ENCODE measurements around the gene SOX9.

GRCh38 chr17:72079700-72080099, 41.1 kb upstream of the SOX9 start:
- TF ChIP-seq, protein P1, sequence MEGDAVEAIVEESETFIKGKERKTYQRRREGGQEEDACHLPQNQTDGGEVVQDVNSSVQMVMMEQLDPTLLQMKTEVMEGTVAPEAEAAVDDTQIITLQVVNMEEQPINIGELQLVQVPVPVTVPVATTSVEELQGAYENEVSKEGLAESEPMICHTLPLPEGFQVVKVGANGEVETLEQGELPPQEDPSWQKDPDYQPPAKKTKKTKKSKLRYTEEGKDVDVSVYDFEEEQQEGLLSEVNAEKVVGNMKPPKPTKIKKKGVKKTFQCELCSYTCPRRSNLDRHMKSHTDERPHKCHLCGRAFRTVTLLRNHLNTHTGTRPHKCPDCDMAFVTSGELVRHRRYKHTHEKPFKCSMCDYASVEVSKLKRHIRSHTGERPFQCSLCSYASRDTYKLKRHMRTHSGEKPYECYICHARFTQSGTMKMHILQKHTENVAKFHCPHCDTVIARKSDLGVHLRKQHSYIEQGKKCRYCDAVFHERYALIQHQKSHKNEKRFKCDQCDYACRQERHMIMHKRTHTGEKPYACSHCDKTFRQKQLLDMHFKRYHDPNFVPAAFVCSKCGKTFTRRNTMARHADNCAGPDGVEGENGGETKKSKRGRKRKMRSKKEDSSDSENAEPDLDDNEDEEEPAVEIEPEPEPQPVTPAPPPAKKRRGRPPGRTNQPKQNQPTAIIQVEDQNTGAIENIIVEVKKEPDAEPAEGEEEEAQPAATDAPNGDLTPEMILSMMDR (IDR thresholded peaks at IDR 0.05) = no peak
- no peak for TF ChIP-seq POLR2A (IDR thresholded peaks at IDR 0.05)

All from breast epithelium (tissue), 3 donors.